Esophagus muscularis mucosa (tissue), 4 donors: Measurements from ENCODE around the gene ACTL7A.

Source experiments
- EP300 ChIP-seq: sonication (generic); formaldehyde crosslinking; IDR thresholded peaks from one replicate; pipeline ENCODE4 v1.6.1; 2017; ENCODE audit warnings: antibody characterized with exemption
- POLR2A ChIP-seq: fragments of 450-650 bp; IDR thresholded peaks from one replicate; pipeline ENCODE4 v1.6.1; 2017; ENCODE audit warnings: antibody characterized with exemption, moderate library complexity, mild to moderate bottlenecking, low read depth
- POLR2AphosphoS5 ChIP-seq, 2 donors: sonication (generic); formaldehyde crosslinking; IDR thresholded peaks; one replicate each; pipeline ENCODE4 v1.6.1; 2017; ENCODE audit warnings: antibody characterized with exemption in 2 of 2
- TF ChIP-seq, protein P1 (sequence below), 3 experiments: fragments of 200-600 bp in 2 of 3; fragments of 450-650 bp in 1 of 3; sonication (generic) in 2 of 3; IDR thresholded peaks; one replicate each; pipeline ENCODE4 v1.5.1; 2017 to 2019; ENCODE audit warnings: antibody characterized with exemption in 3 of 3, mild to moderate bottlenecking in 2 of 3, moderate library complexity in 1 of 3

DNA sequence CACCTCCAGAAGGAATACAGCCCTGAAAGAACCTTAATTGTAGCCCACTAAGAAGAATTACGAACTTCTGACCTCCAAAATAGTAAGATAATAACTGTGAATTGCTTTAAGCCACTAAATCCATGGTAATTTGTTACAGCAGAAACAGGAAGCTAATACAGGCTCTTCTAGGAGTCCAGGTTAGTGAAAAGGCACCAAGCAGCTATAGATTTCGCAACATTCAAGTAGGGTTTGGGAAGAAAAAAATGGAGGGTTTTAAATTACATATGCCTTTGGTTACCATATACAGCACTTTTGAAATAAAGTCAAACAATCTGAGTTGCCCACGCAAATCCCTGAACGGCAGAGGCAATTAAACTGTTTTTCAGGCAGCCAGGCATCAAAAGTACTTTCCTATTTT, 1.7 kb upstream of the ACTL7A start:
- TF ChIP-seq, protein P1, sequence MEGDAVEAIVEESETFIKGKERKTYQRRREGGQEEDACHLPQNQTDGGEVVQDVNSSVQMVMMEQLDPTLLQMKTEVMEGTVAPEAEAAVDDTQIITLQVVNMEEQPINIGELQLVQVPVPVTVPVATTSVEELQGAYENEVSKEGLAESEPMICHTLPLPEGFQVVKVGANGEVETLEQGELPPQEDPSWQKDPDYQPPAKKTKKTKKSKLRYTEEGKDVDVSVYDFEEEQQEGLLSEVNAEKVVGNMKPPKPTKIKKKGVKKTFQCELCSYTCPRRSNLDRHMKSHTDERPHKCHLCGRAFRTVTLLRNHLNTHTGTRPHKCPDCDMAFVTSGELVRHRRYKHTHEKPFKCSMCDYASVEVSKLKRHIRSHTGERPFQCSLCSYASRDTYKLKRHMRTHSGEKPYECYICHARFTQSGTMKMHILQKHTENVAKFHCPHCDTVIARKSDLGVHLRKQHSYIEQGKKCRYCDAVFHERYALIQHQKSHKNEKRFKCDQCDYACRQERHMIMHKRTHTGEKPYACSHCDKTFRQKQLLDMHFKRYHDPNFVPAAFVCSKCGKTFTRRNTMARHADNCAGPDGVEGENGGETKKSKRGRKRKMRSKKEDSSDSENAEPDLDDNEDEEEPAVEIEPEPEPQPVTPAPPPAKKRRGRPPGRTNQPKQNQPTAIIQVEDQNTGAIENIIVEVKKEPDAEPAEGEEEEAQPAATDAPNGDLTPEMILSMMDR (IDR thresholded peaks at IDR 0.05): no peak
- TF ChIP-seq EP300 (no peak), POLR2A (no peak), POLR2AphosphoS5 (IDR thresholded peaks at IDR 0.05) (no peak)
